HCT116 (cell line): ENCODE data around the gene TBPL1. TPM values are rescaled to one million over a fixed set of nuclear protein-coding genes. Genes with fewer than 3 reads are reported as not detected.

Experiments used
- ATAC-seq: fragments of 200-7000 bp; cut with Tn5 transposase; 2 replicates; pipeline ENCODE4 v1.9.1; 2020; ENCODE audit warnings: mild to moderate bottlenecking, moderate library complexity
- BruUV-seq: library from RNA; stranded (reverse); fragments of 400-500 nt; replicated peaks from 2 replicates; lab custom pipeline; 2021; lab: Mats Ljungman, UMichigan
- CTCF ChIA-PET: fragments of 300-600 bp; sonication (Branson Sonifier 250); formaldehyde crosslinking; loops from one replicate; lab custom pipeline; 2021; ENCODE audit warnings: antibody characterized with exemption; lab: Charles Lee
- POLR2A ChIA-PET: fragments of 300-600, 350-600 bp; sonication (Branson Sonifier 250); formaldehyde crosslinking; loops from one replicate; lab custom pipeline; 2021; ENCODE audit warnings: antibody characterized with exemption; lab: Charles Lee
- RAD21 ChIA-PET, 2 experiments: fragments of 300-600 bp; sonication (Branson Sonifier 250); formaldehyde crosslinking; loops; one replicate each; lab custom pipeline; 2023; ENCODE audit warnings: low total read pairs in 2 of 2; ENCODE audit not compliant: uncharacterized antibody in 2 of 2, unreplicated experiment in 2 of 2, low non-redundant PET in 1 of 2; lab: Charles Lee
- DNase-seq: peaks from one replicate; pipeline ENCODE4 v3.0.0-alpha.2; 2010; ENCODE audit warnings: low read depth, low spot score
- H2AFZ ChIP-seq: fragments of 200-600 bp; shearing (Covaris generic), sonication (generic); 2 replicates; pipeline ENCODE4 v1.6.1; 2017; ENCODE audit warnings: low read depth, mixed run types, mixed read lengths, antibody characterized with exemption, low read length; ENCODE audit not compliant: poor library complexity, severe bottlenecking
- H3K27ac ChIP-seq: 2 replicates; pipeline ENCODE4 v1.5.1; 2012; ENCODE audit warnings: low read depth, low read length
- H3K27me3 ChIP-seq: fragments of 200-600 bp; sonication (generic); 2 replicates; pipeline ENCODE4 v1.6.1; 2016; ENCODE audit warnings: mixed run types, low read length, mixed read lengths; ENCODE audit not compliant: insufficient read depth
- H3K36me3 ChIP-seq, 2 experiments: fragments of 200-500 bp in 1 of 2; fragments of 200-600 bp in 1 of 2; sonication (Bioruptor generic) in 1 of 2; sonication (generic) in 1 of 2; 2 replicates each; pipeline versions ENCODE4 v1.5.1 to v1.6.1; 2014 to 2016; ENCODE audit warnings: low read length in 2 of 2, inconsistent platforms in 1 of 2, mixed read lengths in 1 of 2, mixed run types in 1 of 2; ENCODE audit not compliant: insufficient read depth in 2 of 2, control insufficient read depth in 1 of 2
- H3K4me1 ChIP-seq, 2 experiments: fragments of 200-600 bp in 1 of 2; sonication (generic) in 1 of 2; 2 replicates each; pipeline versions ENCODE4 v1.5.1 to v1.6.1; 2012 to 2017; ENCODE audit warnings: low read length in 2 of 2, inconsistent platforms in 1 of 2, mild to moderate bottlenecking in 1 of 2, mixed read lengths in 1 of 2, mixed run types in 1 of 2, moderate library complexity in 1 of 2; ENCODE audit not compliant: insufficient read depth in 2 of 2, control insufficient read depth in 1 of 2
- H3K4me2 ChIP-seq: fragments of 200-600 bp; sonication (generic); 2 replicates; pipeline ENCODE4 v1.6.1; 2017; ENCODE audit warnings: mixed run types, low read length, mixed read lengths
- H3K4me3 ChIP-seq, 2 experiments: fragments of 200-600 bp in 1 of 2; sonication (generic) in 1 of 2; replicated peaks in 1 of 2; 2 replicates each; pipeline ENCODE4 v1.5.1; 2011 to 2016; ENCODE audit warnings: low read length in 2 of 2, control low read depth in 1 of 2, low read depth in 1 of 2, mild to moderate bottlenecking in 1 of 2, mixed read lengths in 1 of 2, mixed run types in 1 of 2
- H3K79me2 ChIP-seq: fragments of 200-600 bp; sonication (generic); 2 replicates; pipeline ENCODE4 v1.6.1; 2017; ENCODE audit warnings: mild to moderate bottlenecking, mixed run types, low read length, moderate library complexity, mixed read lengths; ENCODE audit not compliant: insufficient read depth
- H3K9ac ChIP-seq: fragments of 200-600 bp; sonication (generic); 2 replicates; pipeline ENCODE4 v1.6.1; 2016; ENCODE audit warnings: low read length, mixed read lengths
- H3K9me2 ChIP-seq: fragments of 200-600 bp; sonication (generic), shearing (Covaris generic); 2 replicates; pipeline ENCODE4 v1.6.1; 2017; ENCODE audit warnings: mixed run types, mild to moderate bottlenecking, moderate library complexity; ENCODE audit not compliant: insufficient read depth
- H3K9me3 ChIP-seq, 2 experiments: fragments of 200-500 bp in 1 of 2; fragments of 200-600 bp in 1 of 2; sonication (Bioruptor generic) in 1 of 2; sonication (generic) in 1 of 2; 2 replicates each; pipeline ENCODE4 v1.6.1; 2014 to 2017; ENCODE audit warnings: low read length in 2 of 2, mixed read lengths in 2 of 2, inconsistent platforms in 1 of 2, low read depth in 1 of 2, mild to moderate bottlenecking in 1 of 2, mixed run types in 1 of 2, moderate library complexity in 1 of 2; ENCODE audit not compliant: control insufficient read depth in 1 of 2, insufficient read depth in 1 of 2
- H4K20me1 ChIP-seq: fragments of 200-600 bp; sonication (generic), shearing (Covaris generic); 2 replicates; pipeline ENCODE4 v1.6.1; 2017; ENCODE audit warnings: mixed run types, mild to moderate bottlenecking, moderate library complexity; ENCODE audit not compliant: insufficient read depth
- CTCF ChIP-seq, 3 experiments: fragments of 200-600 bp in 1 of 3; sonication (generic) in 1 of 3; IDR thresholded peaks in 2 of 3; conservative IDR thresholded peaks in 1 of 3; 2 replicates each; pipeline ENCODE4 v1.5.1; 2012 to 2017; ENCODE audit warnings: low read depth in 2 of 3, low read length in 2 of 3, antibody characterized with exemption in 1 of 3, borderline replicate concordance in 1 of 3, control low read depth in 1 of 3, mild to moderate bottlenecking in 1 of 3, mixed read lengths in 1 of 3, mixed run types in 1 of 3, moderate library complexity in 1 of 3; ENCODE audit not compliant: insufficient read depth in 1 of 3
- FOSL1 ChIP-seq: IDR thresholded peaks from 2 replicates; pipeline ENCODE4 v1.6.1; 2012; ENCODE audit warnings: low read depth
- POLR2A ChIP-seq: IDR thresholded peaks from 2 replicates; pipeline ENCODE4 v1.7.0; 2011; ENCODE audit warnings: borderline replicate concordance; ENCODE audit not compliant: insufficient read depth, insufficient read length; ENCODE audit errors: extremely low read depth
- POLR2AphosphoS5 ChIP-seq: IDR thresholded peaks from 2 replicates; pipeline ENCODE4 v1.6.1; 2011; ENCODE audit warnings: mild to moderate bottlenecking, low read depth, low read length, moderate library complexity
- RAD21 ChIP-seq: IDR thresholded peaks from 2 replicates; pipeline ENCODE4 v1.6.1; 2012; ENCODE audit warnings: low read depth, mild to moderate bottlenecking
- SIN3A ChIP-seq: IDR thresholded peaks from 2 replicates; pipeline ENCODE4 v1.6.1; 2012; ENCODE audit warnings: low read depth
- TCF7L2 ChIP-seq: IDR thresholded peaks from 2 replicates; pipeline ENCODE4 v1.7.0; 2011; ENCODE audit warnings: borderline replicate concordance, inconsistent platforms; ENCODE audit not compliant: insufficient read depth, insufficient read length; ENCODE audit errors: extremely low read depth
- YY1 ChIP-seq: IDR thresholded peaks from 2 replicates; pipeline ENCODE4 v1.6.1; 2011; ENCODE audit warnings: low read length, low read depth, moderate library complexity, mild to moderate bottlenecking; ENCODE audit not compliant: insufficient replicate concordance; ENCODE audit errors: extremely low read depth
- ZFX ChIP-seq: fragments of 450-650 bp; IDR thresholded peaks from 2 replicates; pipeline ENCODE4 v1.6.1; 2017
- intact Hi-C: fragments of 100-400 bp; cut with micrococcal nuclease; formaldehyde crosslinking; loops from 2 replicates; pipeline ENCODE4 v1.10.0; 2022
- total RNA-seq: library from RNA; stranded (reverse); gene quantifications from one replicate; pipeline ENCODE4 v1.2.1, GENCODE V29; 2021; ENCODE audit not compliant: unreplicated experiment

Gene TBPL1
- total RNA-seq, 1 experiment from 2014 or later = 34.9 TPM

GRCh38 chr6:133983099-133983939, 30.3 kb downstream of the TBPL1 start (continued):
- TF ChIP-seq TCF7L2 = no peak
- TF ChIP-seq POLR2AphosphoS5 = no peak
- no peak for TF ChIP-seq RAD21
- no peak for TF ChIP-seq ZFX
- no peak; the same call in 1 of the 2 replicates for TF ChIP-seq SIN3A
- TF ChIP-seq, all 23 proteins: peak for 5

- ChIA-PET POLR2A (no interaction called here), RAD21 (no interaction called here), CTCF (no interaction called here)
- Histone ChIP-seq H3K27ac (no peak overlapping the region), H3K9ac (no peak overlapping the region), H3K4me2 (no peak overlapping the region), H3K79me2 (no peaks in the 10 kb centered on the region), H3K9me3 (no peaks in the 10 kb centered on the region), H3K9me2 (no peaks in the 10 kb centered on the region), H2AFZ (no peak overlapping the region), H3K4me3 (no peak overlapping the region), H4K20me1 (no peaks in the 10 kb centered on the region), H3K36me3 (peaks cover 3% of the 10 kb centered on the region in 2 experiments; a peak in 1 of 4 replicates), H3K27me3 (no peaks in the 10 kb centered on the region), H3K4me1 (peaks cover 18 to 19% of the 10 kb centered on the region in 2 experiments)
- TF ChIP-seq CTCF (IDR thresholded peaks at IDR 0.05 in 2 of 3, conservative IDR thresholded peaks at IDR 0.05 in 1 of 3; ENCODE audit: borderline replicate concordance in 1 of 3, insufficient read depth in 1 of 3, low read depth in 2 of 3, low read length in 2 of 3) (no peak), FOSL1 (no peak), SIN3A (no peak), POLR2A (no peak), YY1 (no peak)
- DNase-seq (no peak), ATAC-seq (no peak)
- intact Hi-C loops = no loop called here
- no TSS peak for BruUV-seq
Measured at GRCh38 chr6:133985970-133986369, 32.9 kb downstream of the TBPL1 start.
